Coronary artery (tissue), 2 donors: ENCODE results near the gene TIGD3.

Experiments used
- DNase-seq: peaks from one replicate; pipeline ENCODE4 v3.0.0-alpha.2; 2017; ENCODE audit warnings: low spot score
- H3K27ac ChIP-seq, 2 donors: fragments of 200-600 bp; sonication (generic); one replicate each; pipeline ENCODE4 v1.5.1; 2016 to 2019
- H3K4me3 ChIP-seq: fragments of 200-600 bp; sonication (generic); 2 replicates; pipeline ENCODE4 v1.5.1; 2016; ENCODE audit warnings: mild to moderate bottlenecking, moderate library complexity
- CTCF ChIP-seq: fragments of 200-600 bp; sonication (generic); IDR thresholded peaks from one replicate; pipeline ENCODE4 v1.5.1; 2019; ENCODE audit warnings: antibody characterized with exemption

The TIGD3 gene

GRCh38 chr11:65355776-65356393 is 1.3 kb downstream of the TIGD3 start:
- H3K4me3 ChIP-seq, result peak overlapping the region; percentile 85
- DNase-seq, result no peak
- no peak overlapping the region for H3K27ac ChIP-seq
- no peak for TF ChIP-seq CTCF

- DNase-seq, result no peak
- Histone ChIP-seq H3K27ac (no peak overlapping the region), H3K4me3 (no peak overlapping the region)
- TF ChIP-seq CTCF, result no peak
Observed at GRCh38 chr11:65356394-65356972, 1.9 kb downstream of the TIGD3 start.

- H3K27ac ChIP-seq, result no peak overlapping the region
- no peak overlapping the region for H3K4me3 ChIP-seq
- no peak for DNase-seq
- TF ChIP-seq CTCF, result no peak
Observed at GRCh38 chr11:65357856-65358356, 3.4 kb downstream of the TIGD3 start.

- no peak for TF ChIP-seq CTCF
- no peak for DNase-seq
- H3K4me3 ChIP-seq, result no peak overlapping the region
- peak overlapping the region in 1 of 2 donors; percentile 16 for H3K27ac ChIP-seq
Observed at GRCh38 chr11:65362320-65362931, 7.9 kb downstream of the TIGD3 start.

GRCh38 chr11:65362966-65363365 is 8.4 kb downstream of the TIGD3 start:
- Histone ChIP-seq H3K4me3 (no peak overlapping the region), H3K27ac (peak overlapping the region in 1 of 2 donors; percentile 16)
- no peak for TF ChIP-seq CTCF
- no peak for DNase-seq

GRCh38 chr11:65363770-65364169 is 9.2 kb downstream of the TIGD3 start:
- no peak for TF ChIP-seq CTCF
- H3K27ac ChIP-seq, result no peak overlapping the region
- DNase-seq, result no peak
- no peak overlapping the region for H3K4me3 ChIP-seq
